DND-41 (cell line): ENCODE results near the gene MARVELD1.

Source experiments
- EZH2 ChIP-seq: IDR thresholded peaks from 3 replicates; pipeline ENCODE4 v1.6.1; 2012; ENCODE audit warnings: borderline replicate concordance, low read depth, mild to moderate bottlenecking, moderate library complexity, low read length, inconsistent platforms; ENCODE audit not compliant: severe bottlenecking
- TF ChIP-seq, protein P1 (sequence below): IDR thresholded peaks from 2 replicates; pipeline ENCODE4 v1.5.1; 2012; ENCODE audit warnings: borderline replicate concordance, low read length, moderate library complexity, mild to moderate bottlenecking; ENCODE audit not compliant: poor library complexity, severe bottlenecking; ENCODE audit errors: extremely low read depth

DNA sequence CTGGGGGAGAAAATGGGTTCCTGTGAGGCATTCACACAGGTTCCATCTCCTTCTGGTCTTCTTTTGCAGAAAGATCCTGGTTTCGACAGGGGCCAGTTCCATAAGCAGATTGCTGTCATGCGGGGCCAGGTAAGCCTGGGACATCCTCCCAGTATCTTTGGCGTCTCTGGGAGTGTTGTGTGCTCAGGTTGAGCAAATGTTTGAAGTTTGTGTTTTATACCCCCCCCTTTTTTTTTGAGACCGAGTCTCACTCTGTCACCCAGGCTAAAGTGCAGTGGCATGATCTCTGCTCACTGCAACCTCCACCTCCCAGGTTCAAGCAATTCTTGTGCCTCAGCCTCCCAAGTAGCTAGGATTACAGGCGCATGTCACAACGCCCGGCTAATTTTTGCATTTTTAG lies 46.5 kb upstream of the MARVELD1 start:
- no peak for TF ChIP-seq EZH2
- TF ChIP-seq, protein P1, sequence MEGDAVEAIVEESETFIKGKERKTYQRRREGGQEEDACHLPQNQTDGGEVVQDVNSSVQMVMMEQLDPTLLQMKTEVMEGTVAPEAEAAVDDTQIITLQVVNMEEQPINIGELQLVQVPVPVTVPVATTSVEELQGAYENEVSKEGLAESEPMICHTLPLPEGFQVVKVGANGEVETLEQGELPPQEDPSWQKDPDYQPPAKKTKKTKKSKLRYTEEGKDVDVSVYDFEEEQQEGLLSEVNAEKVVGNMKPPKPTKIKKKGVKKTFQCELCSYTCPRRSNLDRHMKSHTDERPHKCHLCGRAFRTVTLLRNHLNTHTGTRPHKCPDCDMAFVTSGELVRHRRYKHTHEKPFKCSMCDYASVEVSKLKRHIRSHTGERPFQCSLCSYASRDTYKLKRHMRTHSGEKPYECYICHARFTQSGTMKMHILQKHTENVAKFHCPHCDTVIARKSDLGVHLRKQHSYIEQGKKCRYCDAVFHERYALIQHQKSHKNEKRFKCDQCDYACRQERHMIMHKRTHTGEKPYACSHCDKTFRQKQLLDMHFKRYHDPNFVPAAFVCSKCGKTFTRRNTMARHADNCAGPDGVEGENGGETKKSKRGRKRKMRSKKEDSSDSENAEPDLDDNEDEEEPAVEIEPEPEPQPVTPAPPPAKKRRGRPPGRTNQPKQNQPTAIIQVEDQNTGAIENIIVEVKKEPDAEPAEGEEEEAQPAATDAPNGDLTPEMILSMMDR, result no peak
